NCI-H2107 (cell line): ENCODE data around the gene ABCA2.
"Not testable (repeated sequence)": the region's sequence is repeated elsewhere in the genome, so short reads cannot be mapped to it uniquely, and the experiment has no call there.

ENCODE experiments used
- DNase-seq: peaks from one replicate; lab custom pipeline; 2025; lab: John Stamatoyannopoulos, UW

ABCA2 gene

DNA sequence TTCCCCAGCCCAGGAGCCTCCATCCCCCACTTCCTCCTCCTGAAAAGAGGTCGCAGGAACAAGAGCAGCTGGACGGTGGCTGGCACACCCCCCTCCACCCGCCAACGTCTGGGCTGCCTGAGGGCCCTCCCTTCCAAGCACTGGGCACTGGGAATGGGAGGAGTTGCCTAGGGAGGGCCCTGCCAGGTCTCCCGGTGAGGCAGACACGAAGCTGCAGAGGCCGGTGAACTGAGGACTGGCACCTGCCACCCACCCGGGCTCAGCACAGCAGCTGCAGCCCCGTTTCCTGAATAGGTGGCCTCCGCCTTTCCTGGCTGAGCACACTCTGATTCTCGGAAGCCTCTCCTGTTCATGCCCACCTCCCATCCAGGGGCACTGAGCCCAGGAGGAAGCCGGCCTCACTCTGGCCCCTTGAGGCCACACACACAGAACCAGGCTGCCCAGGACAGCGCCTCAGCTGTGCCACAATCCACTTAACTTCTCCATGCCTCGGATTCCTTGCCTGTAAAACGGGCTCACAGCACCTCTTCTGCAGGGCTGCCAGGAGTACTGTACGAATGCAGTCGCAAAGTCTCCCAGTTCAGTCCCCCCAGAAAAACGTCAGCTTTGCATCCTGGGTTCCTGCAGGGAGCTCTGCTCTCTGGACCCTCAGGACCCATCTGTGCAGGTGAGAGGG is 16.6 kb upstream of the ABCA2 start:
- DNase-seq = peak; percentile 49

DNA sequence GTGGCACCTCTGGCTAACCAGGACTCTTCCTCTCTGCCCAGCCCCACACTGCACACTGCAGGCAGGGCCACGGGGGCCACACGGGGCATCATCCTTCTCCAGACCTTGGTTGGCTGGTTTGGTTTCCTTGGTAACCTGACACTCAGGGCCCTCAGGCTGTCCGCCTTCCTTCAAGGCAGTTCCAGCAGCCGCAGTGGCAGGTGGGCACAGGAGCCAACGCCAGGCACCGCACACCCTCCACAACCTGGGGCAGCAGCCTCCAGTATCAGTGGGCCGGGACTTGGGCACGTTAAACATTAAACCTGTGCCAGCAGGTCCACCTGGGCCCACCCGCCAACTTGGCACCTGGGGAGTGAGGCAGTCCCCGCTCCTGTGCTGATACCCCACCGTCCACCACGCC is 16.0 kb upstream of the ABCA2 start:
- no peak for DNase-seq

DNA sequence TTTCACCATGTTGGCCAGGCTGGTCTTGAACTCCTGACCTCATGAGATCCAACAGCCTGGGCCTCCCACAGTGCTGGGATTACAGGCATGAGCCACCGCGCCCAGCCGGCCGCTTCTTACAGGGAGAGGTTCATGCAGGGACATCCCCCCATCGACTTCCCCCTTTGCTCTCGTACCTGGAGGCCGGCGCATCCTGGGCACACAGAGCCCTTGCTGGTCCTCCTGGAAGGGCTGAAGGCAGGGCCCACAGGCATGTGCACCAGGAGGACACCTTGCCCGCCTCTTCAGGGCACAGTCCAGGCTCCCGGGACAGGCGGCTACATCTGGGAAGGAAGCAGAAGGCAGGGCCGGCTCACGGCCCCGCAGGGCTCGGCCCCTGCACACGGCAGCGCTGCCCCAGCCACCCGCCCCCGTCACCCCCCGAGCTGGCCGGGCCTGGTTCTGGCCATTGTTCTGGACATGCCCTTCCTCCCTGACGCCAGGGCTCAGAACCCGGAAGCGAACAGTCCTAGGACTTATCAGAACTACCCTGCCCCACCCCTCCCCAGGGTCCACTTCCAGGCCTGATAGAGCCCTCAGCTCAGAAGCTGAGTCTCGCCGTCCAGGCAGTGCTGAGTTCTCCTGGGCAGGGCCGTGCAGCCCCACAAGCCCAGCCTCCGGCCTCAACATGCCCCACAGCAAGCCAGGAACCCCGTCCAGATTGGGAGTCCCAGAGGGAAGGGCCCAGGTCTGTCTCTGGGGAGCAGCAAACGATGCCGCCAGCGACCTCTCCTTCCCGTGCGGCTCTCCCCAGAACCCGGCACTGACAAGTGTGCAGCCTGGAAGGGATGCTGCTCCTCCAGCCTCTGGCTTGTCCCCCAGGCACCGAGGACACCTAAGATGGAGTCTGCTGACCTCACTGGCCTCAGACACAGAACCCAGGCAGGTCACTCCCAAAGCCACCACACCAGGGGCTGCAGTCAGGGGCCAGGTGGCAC is 15.0 kb upstream of the ABCA2 start:
- DNase-seq = no peak

DNA sequence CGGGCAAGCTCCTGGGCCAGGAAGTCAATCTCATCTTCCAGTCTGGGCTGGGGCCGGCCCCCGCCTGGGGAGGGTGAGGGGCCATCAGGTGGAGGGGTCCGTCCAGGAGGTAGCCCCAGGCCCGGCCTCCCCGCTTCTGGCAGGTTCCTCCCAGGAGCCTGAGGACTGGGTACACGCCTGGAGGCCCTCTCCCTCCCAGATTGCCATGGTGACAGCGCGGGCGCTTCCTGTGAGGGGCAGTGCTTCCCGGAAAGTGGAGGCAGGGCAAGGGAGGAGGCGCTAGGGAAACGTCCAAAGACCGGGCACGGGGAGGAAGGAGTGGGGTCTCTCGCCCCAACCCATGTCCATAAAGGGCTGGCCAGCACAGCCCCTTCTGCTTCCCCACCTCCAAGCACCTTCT is 13.1 kb upstream of the ABCA2 start:
- DNase-seq = no peak

DNA sequence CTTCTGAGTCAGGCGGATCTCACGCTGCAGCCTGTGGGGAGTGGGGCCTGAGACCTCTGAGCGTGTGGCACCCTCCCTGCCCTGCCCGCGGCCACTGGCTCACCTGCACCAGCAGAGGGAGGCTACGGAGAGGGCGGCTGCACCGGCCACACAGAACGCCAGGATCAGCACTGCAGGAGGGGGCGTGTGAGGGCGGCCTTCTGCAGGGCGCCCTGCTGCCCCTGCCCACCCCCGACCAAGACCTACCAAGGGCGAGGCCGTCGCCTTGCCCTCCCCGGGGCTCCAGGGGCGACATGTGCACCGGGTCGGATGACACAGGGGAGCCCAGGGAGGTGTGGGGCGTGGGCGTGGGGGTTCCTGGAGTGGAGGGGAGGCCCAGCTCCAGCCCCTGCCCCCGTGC is 12.5 kb upstream of the ABCA2 start:
- DNase-seq = no peak

DNA sequence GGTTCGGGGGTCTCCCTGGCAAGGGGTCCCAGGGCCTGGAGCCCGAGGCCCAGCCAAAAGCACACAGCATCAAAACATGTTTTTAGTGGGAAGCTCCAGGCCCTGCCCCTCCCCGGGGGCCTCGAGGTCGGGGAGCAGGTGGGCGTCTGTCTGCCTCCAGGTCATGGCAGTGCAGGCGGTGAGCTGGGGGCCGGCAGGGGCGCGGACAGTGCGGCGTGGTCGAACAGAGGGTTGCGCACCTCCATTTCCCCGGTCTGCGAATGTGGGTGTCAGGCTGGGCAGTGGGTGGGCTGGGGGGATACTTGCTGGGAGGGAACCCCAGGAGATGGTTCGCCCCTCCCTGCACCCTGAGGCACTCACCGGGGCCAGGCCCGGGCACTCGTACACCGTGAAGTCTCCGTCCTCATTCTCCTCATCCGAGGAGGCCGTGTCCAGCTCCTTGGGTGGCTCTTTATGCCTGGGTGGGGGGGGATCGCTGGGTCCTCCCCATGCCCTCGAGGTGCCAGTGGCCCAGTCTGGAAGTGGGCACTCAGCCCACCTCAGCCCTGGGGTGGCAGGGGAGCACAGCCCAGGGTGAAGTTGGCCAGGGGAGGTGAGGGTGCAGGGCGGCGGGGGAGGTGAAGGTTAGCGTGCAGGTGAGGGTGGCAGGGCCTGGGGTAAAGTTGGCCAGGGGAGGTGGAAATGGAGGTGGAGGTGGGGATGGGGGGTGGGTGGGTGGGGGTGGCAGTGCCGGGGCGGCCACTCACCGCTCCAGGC is 11.8 kb upstream of the ABCA2 start:
- no peak for DNase-seq

DNA sequence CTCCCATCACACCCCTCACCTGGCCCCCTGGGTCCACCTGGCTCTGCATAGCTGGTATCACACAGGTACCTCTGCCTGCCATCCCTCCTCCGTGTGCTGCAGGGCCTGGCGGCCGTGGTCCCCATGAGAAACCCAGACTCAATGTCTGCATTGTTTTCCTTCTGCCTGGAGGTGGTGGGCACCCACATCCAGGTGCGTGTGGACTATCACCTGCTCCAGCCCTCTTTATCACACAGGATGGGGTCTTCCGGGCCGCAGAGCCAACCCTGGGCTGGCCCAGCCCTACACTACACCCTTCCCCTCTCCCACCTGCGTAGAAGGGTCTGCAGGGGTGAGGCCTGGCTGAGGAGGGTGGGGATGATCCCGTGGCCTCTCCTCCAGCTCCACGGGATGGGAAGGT is 10.9 kb upstream of the ABCA2 start:
- no peak for DNase-seq

DNA sequence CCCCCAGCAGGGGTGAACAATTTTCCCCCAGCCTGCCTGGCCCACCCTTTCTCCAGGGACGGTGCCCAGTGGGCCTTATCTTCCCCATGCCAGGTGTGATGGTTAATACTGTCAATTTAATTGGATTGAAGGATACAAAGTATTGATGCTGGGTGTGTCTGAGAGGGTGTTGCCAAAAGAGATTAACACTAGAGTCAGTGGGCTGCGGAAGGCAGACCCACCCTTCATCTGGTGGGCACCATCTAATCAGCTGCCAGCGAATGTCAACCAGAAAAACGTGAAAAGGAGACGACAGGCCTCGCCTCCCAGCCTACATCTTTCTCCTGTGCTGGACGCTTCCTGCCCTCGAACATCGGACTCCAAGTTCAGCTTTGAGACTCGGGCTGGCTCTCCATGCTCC is 9.4 kb upstream of the ABCA2 start:
- DNase-seq = no peak

DNA sequence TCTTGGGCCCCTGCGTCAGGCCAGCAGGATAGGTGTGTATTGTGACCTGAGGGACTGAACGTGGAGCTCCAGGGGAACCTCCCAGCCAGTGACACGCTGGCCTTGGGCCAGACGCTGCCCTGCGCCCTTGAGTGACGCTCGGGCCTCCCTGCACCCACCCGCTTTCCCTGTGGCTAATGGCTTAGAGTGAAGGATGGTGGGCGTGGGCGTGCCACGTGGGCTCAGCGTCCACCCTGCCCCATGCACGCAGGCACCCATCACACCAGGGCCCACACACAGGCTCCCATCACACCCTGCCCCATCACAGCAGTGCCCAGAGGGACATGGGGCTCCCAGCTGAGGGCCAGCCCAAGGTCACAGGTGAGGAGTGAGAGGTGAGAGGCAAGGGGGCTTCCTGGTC is 9.0 kb upstream of the ABCA2 start:
- no peak for DNase-seq

DNA sequence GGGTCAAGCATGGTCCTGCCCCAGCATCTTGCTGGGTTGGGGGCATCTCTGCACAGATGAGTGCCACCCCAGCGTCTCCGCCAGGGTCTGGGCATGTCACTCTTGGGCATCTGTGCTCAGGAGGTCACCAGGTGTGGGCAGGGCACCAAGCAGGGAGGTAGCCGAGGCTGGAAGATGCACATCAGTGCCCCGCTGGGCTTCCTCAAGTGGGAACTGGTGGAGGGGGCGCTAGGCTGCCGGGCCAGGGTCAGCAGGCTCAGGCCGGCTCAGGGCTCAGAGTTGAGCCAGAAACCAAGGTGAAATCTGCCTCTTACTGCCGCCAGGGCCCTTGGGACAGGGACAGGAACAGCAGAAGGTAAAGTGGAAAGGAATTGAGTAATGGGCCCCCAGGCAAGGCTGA is 7.9 kb upstream of the ABCA2 start:
- no peak for DNase-seq

DNA sequence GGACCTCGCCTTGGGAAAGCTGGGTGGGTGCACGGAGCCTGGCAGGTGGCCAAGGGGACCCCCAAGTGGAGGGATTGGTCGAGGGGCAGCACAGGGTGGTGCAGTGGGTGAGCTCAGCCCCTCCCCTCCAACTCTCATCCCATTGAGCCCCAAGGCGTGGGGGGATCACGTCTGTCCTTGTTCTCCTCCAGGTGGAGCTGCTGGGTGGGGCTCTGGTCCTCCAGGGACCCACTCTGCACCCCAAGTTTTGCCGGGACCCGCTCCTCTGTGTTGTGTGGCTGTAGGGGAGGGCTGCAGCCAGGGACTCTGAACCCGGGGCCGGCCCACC is 7.4 kb upstream of the ABCA2 start:
- DNase-seq = no peak

DNA sequence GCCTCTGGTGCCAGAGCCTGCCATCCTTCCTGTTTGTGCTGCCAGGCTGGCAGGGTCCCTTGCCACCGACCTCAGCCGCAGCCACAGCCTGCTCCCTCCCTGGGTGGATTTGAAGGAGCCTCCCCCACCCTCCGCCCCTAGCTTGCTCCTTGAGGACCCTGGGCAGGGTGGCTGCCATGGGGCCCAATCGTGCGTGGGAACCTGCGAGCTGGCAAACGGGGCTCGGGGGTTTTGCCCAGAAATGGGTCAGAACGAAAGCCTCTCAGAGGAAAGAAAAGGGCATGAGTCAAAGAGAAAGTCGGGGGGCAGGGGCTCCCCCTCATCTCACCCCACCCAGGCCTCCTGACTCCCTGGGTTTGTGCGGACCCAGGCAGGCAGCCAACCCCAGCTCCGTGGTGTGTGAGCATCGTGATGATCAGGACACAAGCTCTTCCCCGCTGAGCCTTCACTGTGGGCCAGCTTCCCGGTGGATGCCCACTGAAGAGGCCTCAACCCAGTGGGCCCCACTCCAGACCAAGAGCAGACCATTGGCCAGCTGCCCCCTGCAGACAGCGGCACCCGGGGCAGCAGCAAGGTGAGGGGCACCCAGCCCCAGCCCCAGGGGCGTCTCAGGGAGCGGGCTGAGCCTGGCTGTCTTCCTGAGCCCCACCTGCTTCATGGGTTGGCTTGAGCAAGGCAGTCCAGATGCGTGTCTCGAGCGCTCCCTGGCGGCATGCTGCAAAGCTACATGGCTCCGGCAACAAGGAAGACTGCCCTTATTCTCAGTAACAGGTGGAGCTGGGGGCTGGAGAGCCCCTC is 6.9 kb upstream of the ABCA2 start:
- DNase-seq = peak; percentile 66

DNA sequence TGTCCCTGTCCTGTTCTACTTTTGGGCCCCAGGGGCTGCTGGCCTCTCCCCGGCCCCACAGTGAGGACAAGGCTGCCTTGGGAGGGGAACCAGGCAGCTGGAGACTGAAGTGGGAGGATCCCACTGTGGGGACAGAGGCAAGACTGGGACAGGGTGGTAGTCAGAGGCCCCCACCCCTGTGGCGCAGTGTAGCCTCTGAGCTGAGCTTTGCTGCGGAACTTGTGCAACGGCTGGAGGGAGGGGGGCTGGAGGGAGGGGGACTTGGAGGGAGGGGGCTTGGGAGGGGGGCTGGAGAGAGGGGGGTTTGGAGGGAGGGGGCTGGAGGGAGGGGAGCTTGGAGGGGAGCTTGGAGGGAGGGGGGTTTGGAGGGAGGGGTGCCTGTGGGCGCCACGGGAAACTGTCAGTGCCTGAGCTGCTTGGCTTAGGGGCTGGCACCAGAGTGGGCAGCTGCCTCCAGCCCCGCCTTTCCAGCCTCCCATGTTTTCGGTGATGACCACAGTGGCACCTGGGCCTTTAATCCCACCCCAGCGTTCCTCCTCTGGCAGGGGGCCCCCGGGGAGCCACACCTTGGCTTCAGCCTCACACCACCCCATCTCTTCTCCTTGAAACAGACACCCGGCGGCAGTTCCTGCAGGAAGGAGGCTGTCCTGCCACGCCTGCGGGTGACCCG is 6.1 kb upstream of the ABCA2 start:
- no peak for DNase-seq

DNA sequence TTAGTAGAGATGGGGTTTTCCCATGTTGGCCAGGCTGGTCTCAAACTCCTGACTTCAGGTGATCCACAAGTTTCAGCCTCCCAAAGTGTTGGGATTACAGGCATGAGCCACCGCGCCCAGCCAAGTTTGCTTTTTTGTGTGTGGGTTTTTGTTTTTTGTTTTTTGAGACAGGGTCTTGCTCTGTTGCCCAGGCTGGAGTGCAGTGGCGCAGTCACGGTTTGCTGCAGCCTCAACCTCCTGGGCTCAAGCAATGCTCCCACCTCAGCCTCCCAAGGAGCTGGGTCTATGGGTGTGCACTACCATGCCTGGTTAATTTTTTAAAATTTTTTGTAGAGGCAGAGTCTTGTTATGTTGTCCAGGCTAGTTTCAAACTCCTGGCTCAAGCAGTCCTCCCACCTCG is 5.4 kb upstream of the ABCA2 start:
- DNase-seq = not testable (repeated sequence)

DNA sequence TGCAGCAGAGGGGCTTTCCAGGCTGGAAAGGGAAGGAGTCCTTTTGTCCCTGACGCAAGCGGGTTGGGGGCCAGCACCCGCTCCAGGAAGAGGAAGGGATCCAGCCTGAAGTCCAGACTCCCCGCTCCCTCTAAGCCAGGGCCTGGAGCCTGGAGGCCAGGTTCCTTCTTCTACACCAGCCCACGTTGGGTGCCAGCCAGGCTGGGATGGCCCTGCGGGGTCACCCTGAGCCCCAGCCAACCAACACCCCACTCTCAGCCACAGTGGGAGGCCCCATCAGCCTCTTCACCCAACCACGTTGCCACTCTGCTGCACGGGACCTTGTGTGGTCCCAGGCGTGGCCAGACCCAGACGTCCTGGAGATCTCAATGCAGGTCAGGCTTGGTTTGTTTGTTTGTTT is 4.8 kb upstream of the ABCA2 start:
- no peak for DNase-seq

DNA sequence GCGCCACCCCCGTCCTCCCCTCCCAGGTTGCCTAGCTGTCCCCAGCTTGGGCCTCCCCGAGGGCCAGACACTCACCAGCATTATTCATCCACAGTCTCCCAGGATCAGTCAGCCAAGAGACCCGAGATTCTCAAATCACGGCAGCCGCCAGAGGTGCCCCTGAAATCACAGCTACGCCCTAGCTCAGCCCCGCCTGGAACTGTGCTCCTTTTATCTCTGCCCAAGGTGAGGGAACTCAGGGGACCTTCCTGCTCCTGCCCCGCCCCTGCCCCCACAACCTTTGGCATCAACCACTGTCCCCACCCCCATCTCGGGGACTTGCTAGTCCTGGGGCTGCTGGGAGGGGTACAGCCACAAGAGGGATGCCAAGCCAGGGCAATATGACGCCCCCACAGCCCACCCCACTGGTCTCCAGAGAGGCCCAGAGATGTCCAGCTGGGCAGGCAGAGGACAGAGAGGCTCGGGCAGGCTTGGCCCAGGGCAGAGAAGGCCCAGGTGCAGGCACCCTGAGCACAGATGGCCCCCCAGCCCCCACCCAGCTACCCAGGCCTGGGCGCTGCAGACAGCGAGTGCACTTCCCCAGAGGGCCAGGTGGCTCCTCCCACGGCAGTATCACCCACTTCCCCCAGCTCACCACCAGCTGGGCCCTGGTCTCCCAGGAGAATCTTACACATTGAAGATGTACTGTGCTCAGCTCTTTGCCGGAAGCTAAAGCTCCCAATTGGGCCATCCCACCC is 4.0 kb upstream of the ABCA2 start, which contains the start of gene FUT7:
FUT7 (minus strand) TSS at position 185 of the 737 bp plus-strand sequence; CDS start at position 88, 97 bp downstream.
- no peak for DNase-seq

DNA sequence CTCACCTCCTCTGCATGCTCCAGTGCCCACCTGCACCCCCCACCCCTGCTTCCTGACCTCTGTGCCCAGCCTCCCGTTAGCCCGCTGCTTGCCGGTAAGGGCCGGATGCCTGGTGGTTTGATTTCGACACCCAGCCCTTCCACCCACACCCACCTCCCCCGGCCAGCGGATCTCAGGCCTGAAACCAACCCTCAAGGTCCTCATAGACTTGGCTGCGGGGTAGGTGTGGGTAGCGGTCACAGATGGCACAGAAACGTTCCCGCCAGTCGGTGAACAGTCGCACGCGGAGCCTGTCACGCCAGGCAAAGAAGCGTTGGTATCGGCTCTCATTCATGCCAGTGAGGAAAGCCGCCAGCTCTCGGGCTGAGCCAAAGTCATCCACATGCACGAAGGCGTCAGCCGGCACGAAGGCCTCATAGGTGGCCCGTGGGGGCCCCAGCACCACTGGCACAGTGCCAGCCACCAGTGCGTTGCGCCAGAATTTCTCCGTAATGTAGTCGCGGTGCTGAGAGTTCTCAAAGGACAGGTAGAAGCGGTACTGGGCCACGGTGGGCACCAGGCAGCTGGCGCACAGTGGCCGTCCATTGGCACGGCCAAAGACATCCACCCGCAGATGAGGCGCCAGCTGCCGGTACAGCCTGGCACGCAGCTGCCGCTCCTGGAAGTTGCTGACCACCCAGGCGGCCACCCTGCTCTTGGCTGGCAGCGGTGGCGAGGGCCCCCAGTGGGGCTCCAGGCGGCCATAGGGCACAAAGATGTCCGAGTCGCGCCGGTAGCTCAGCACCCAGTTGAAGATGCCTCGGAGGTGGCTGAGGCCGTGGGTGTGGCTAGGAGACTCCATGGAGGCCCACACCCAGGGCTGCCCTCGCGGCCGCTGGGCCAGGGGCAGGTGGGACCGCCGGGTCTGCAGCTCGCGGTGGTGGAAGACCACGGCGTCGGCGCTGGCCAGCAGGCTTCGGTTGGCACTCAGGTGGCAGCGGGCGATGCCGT is 2.8 kb upstream of the ABCA2 start:
- DNase-seq = no peak

DNA sequence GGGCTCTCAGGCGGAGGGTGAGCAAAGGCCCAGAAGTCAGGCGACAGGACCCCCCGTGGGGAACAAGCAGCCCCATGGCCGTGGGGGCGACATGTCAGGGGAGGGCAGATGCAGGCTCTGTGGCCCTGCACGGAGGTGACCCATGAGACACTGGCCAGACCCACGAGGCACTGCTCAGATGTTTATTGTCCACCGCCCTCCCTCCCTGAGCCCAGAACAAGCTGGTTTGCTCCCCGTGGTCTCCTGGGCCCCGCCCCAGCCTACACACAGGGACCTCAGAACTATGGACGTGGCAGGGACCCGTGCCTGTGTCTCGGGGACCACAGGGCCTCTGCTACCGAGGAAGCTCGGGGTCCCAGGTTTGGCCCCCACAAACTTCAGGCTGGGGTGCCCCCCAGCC is 2.0 kb upstream of the ABCA2 start:
- no peak for DNase-seq
